22Rv1 (cell line): ENCODE measurements around the gene NFIX.

ENCODE experiments used
- ZFX ChIP-seq: fragments of 450-650 bp; IDR thresholded peaks from 2 replicates; pipeline ENCODE4 v1.6.1; 2017; ENCODE audit warnings: antibody characterized with exemption, borderline replicate concordance
- TF ChIP-seq, protein P1 (sequence below): fragments of 450-650 bp; IDR thresholded peaks from 2 replicates; pipeline ENCODE4 v1.5.1; 2017; ENCODE audit warnings: mild to moderate bottlenecking

DNA sequence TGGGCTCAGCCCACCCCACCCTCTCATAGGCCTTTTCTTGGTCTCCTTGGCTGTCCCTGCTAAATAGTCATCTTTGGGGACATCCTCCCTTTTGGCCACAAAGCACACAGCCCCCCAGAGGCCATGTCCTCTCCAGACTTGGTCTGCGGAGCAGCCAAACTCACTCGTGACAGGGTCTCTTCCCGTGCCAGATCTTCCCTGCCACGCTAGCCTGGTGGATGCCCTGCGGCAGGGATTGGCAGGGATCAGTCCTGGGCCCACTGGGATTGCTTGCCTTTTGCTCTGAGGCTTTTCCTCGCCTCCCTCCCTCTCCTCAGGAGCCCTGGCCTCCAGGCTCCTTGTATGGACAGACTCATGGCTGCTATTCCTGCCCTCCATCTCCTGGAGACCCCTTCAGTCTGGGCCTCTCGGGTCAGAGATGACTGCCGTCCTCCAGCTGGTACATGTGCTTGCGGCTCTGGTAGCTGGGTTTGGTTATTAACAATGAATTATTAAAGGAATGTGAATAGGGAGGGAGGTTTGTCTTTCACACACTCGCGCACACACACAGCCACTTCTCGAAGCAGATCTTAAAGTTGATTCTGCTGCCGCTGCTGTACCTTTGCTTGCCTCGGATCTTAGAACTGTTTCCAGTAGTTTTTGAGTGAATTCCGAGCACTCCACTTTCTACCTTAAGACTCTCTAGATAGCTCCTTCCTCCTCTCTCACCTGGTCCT is 45.1 kb downstream of the NFIX start:
- TF ChIP-seq, protein P1, sequence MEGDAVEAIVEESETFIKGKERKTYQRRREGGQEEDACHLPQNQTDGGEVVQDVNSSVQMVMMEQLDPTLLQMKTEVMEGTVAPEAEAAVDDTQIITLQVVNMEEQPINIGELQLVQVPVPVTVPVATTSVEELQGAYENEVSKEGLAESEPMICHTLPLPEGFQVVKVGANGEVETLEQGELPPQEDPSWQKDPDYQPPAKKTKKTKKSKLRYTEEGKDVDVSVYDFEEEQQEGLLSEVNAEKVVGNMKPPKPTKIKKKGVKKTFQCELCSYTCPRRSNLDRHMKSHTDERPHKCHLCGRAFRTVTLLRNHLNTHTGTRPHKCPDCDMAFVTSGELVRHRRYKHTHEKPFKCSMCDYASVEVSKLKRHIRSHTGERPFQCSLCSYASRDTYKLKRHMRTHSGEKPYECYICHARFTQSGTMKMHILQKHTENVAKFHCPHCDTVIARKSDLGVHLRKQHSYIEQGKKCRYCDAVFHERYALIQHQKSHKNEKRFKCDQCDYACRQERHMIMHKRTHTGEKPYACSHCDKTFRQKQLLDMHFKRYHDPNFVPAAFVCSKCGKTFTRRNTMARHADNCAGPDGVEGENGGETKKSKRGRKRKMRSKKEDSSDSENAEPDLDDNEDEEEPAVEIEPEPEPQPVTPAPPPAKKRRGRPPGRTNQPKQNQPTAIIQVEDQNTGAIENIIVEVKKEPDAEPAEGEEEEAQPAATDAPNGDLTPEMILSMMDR = no peak
- TF ChIP-seq ZFX = no peak
